GM23338 (cell line): ENCODE data around the gene SLC35G1.

Experiments used
- CREB1 ChIP-seq: fragments of 250-450 bp; sonication (Bioruptor Pico); IDR thresholded peaks from 2 replicates; pipeline ENCODE4 v1.5.0; 2020; ENCODE audit warnings: low read depth, mild to moderate bottlenecking, moderate library complexity
- CTCF ChIP-seq, 2 experiments: fragments of 200-600 bp in 1 of 2; sonication (generic) in 1 of 2; conservative IDR thresholded peaks; 2 replicates each; pipeline versions ENCODE4 v1.5.1 to v1.6.1; 2016 to 2017; ENCODE audit warnings: antibody characterized with exemption in 2 of 2, low read depth in 2 of 2, mild to moderate bottlenecking in 2 of 2, moderate library complexity in 1 of 2
- EZH2 ChIP-seq: fragments of 200-600 bp; sonication (generic); IDR thresholded peaks from one replicate; pipeline ENCODE4 v1.8.0; 2017; ENCODE audit warnings: antibody characterized with exemption, mild to moderate bottlenecking, low read depth; ENCODE audit not compliant: unreplicated experiment
- EZH2phosphoT487 ChIP-seq: fragments of 200-600 bp; sonication (generic); IDR thresholded peaks from one replicate; pipeline ENCODE4 v1.8.1; 2018; ENCODE audit warnings: antibody characterized with exemption; ENCODE audit not compliant: unreplicated experiment
- JUNB ChIP-seq: IDR thresholded peaks from one replicate; pipeline ENCODE4 v1.6.1; 2016; ENCODE audit warnings: antibody characterized with exemption; ENCODE audit not compliant: unreplicated experiment
- POLR2AphosphoS5 ChIP-seq: IDR thresholded peaks from 2 replicates; pipeline ENCODE4 v1.6.1; 2016; ENCODE audit warnings: antibody characterized with exemption, low read depth
- REST ChIP-seq: IDR thresholded peaks from one replicate; pipeline ENCODE4 v1.6.1; 2018; ENCODE audit warnings: antibody characterized with exemption; ENCODE audit not compliant: unreplicated experiment
- STAT1 ChIP-seq: IDR thresholded peaks from one replicate; pipeline ENCODE4 v1.6.1; 2016; ENCODE audit warnings: antibody characterized with exemption; ENCODE audit not compliant: unreplicated experiment
- ZNF114 ChIP-seq: fragments of 250-450 bp; sonication (Bioruptor Pico); IDR thresholded peaks from 2 replicates; pipeline ENCODE4 v1.5.0; 2020; ENCODE audit warnings: mild to moderate bottlenecking, moderate library complexity
- ZNF331 ChIP-seq: fragments of 250-450 bp; sonication (Bioruptor Pico); IDR thresholded peaks from 2 replicates; pipeline ENCODE4 v1.5.0; 2020; ENCODE audit warnings: low read depth, mild to moderate bottlenecking, moderate library complexity
- TF ChIP-seq, protein P1 (sequence below): IDR thresholded peaks from 2 replicates; pipeline ENCODE4 v1.6.1; 2016; ENCODE audit warnings: antibody characterized with exemption

DNA sequence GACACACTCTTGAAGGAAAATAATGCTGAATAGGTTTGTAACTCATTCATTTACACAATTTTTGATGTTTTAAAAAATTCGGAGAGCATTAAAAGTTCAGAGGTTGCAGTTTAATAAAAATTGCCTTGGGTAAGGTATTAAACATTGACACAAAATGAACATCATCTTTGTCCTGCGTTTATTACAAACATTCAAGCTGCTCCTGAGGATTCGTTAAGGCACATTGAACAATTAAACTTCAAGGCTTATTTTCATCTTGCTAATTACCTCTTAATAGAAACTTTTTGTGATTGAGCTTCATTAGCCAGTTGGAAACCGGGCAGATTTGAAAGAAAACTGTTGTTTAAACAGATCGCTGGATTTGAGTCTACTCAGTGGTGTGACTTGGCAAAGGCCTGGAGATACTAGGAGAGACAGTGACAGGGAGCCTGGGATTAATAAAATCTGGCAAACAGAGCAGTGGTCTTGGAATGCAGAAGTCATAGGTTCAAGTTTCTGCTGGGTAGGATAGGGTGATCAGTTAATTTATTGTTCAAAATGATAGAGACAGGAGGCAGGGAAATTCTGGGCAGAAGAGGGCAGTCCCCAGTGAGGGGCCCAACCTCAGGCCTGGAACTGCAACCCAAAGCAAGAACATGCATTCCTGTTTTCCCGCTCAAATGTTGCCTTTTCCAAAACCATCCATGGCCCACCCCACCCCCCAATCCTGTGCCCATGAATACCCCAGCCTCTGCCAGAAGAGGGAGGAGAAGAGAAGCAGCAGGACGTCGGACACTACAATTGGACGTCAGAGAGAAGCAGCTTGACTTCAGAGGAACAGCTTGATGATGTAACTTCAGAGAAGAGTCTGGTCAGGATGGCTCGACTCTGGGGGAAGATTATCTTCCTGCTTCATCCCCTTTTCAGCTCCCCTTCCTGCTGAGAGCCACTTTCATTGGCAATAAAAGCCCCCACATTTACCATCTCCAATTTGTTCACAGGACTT lies 43.5 kb upstream of the SLC35G1 start:
- TF ChIP-seq EZH2 (no peak), CTCF (conservative IDR thresholded peaks at IDR 0.05; ENCODE audit: low read depth in 2 of 2) (no peak), JUNB (no peak), POLR2AphosphoS5 (no peak), EZH2phosphoT487 (no peak), ZNF331 (CRISPR knock-in tag) (no peak), CREB1 (CRISPR knock-in tag) (peak; percentile 80), REST (no peak), ZNF114 (CRISPR knock-in tag) (no peak), STAT1 (no peak)
- TF ChIP-seq, protein P1, sequence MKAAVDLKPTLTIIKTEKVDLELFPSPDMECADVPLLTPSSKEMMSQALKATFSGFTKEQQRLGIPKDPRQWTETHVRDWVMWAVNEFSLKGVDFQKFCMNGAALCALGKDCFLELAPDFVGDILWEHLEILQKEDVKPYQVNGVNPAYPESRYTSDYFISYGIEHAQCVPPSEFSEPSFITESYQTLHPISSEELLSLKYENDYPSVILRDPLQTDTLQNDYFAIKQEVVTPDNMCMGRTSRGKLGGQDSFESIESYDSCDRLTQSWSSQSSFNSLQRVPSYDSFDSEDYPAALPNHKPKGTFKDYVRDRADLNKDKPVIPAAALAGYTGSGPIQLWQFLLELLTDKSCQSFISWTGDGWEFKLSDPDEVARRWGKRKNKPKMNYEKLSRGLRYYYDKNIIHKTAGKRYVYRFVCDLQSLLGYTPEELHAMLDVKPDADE: no peak; the same call in 1 of the 2 replicates
